K562 (cell line): Measurements from ENCODE around the gene STUM. TPM values are rescaled to one million over a fixed set of nuclear protein-coding genes. Genes with fewer than 3 reads are reported as not detected.

Experiments
- FOXO4 ChIP-seq: fragments of 450-650 bp; formaldehyde crosslinking; IDR thresholded peaks from 2 replicates; pipeline ENCODE4 v1.4.0; 2020; ENCODE audit warnings: mild to moderate bottlenecking, moderate library complexity
- TEAD2 ChIP-seq: fragments of 450-650 bp; IDR thresholded peaks from 2 replicates; pipeline ENCODE4 v1.6.1; 2016; ENCODE audit warnings: missing genetic modification characterization, control low read depth, missing compliant biosample characterization
- ZNF407 ChIP-seq: fragments of 450-650 bp; IDR thresholded peaks from 2 replicates; pipeline ENCODE4 v1.6.1; 2016; ENCODE audit warnings: low read depth
- ZNF41 ChIP-seq: fragments of 250-450 bp; sonication (Bioruptor Pico); conservative IDR thresholded peaks from 2 replicates; pipeline ENCODE4 v1.4.0; 2020; ENCODE audit warnings: mild to moderate bottlenecking
- polyA plus RNA-seq, 8 experiments: library from polyadenylated mRNA; depleted of rRNA in 4 of 8; stranded (reverse) in 5 of 8; unstranded in 3 of 8; fragments of >200 nt; fragmentation: Nextera tagmentation in 2 of 8; fragmentation: Illumina TruSeq in 1 of 8; extraction: Ambion mirVana in 2 of 8; extraction: Trizol in 1 of 8; gene quantifications; 2 replicates each; pipeline versions ENCODE4 v1.2.1 to v1.2.3, GENCODE V29; 2011 to 2014; ENCODE audit warnings: inconsistent platforms in 1 of 8, missing spikeins in 1 of 8
- total RNA-seq, 7 experiments: library from RNA; depleted of rRNA in 6 of 7; stranded (reverse); fragments of >200 nt in 6 of 7; fragmentation: Illumina TruSeq in 2 of 7; extraction: Trizol in 2 of 7; gene quantifications; 2 replicates each; pipeline versions ENCODE4 v1.2.1 to v1.2.3, GENCODE V29; 2011 to 2021; ENCODE audit warnings: low replicate concordance in 1 of 7

STUM gene
- total and polyA plus RNA-seq, 9 of the 15 experiments (the other 6 are each of a cell fraction or from before 2014, with no cell fraction given), result not detected

- no peak for TF ChIP-seq ZNF407
- TF ChIP-seq TEAD2, result no peak
- TF ChIP-seq ZNF41, result no peak
- no peak for TF ChIP-seq FOXO4 (CRISPR knock-in tag)
These were observed 36.4 kb upstream of the STUM start (continued) for GRCh38 chr1:226512076-226512728.
